ENCODE measurements around the gene CSAD.
"Not testable (repeated sequence)": the region's sequence is repeated elsewhere in the genome, so short reads cannot be mapped to it uniquely, and the experiment has no call there.

CSAD gene

DNA sequence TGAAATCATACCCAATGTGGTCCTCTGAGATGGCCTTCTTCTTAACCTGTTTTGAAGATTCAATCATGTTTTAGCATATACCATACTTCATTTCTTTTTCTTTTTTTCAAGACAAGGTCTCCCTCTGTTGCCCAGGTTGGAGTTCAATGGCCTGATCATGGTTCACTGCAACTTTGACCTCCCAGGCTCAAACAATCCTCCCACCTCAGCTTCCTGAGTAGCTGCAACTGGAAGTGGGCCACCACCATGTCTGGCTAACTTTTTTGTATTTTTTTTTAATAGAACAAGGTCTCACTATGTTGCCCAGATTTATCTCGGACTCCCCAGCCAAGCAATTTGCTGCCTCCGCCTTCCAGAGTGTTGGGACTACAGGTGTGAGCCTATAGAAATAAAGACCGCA, 47.0 kb downstream of the CSAD start:
- no peak for DNase-seq

DNA sequence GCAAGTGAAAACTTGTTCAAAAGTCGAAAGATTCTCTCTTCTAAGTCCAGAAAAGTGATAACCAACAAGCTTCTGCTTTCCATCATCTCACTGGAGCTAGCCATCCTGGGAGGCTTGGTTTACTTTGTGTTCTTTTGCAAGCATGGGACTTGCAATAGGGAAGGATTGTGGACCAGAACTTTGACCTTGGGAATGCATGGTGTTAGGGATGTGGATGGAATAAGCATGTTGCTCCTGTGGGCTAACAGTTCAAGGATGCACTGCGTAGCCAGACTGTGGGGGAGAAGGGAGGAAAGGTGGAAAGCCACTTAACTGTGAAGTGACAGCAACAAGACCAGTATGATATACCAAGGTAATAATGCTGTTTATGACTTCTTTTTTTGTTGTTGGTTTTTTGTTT, 48.9 kb downstream of the CSAD start:
- no peak for DNase-seq

- DNase-seq, result no peak
Measured at GRCh38 chr12:53128780-53129569, 51.8 kb downstream of the CSAD start.

DNA sequence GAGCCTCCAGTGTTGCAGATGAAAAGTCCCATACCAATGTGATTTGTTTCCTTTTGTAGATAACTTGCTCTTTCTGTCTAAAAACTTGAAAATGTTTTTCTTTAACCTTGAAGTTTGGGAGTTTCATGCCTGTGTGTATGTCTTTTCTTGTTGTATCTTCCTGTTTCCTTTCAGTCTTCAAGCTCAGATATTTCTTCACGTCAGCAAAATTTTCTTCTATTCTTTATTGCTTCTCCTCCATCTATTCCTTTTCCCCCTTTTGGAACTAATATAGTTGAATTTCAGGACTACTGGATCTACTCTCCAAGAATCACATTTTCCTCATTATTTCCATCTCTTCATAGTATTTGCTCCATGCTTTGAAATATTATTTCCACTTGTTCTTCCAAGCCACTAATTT, 53.6 kb downstream of the CSAD start:
- no peak for DNase-seq

- no peak for DNase-seq
Measured at GRCh38 chr12:53124352-53124723, 56.4 kb downstream of the CSAD start.

- no peak for DNase-seq
Measured at GRCh38 chr12:53123578-53124351, 57.0 kb downstream of the CSAD start.

DNA sequence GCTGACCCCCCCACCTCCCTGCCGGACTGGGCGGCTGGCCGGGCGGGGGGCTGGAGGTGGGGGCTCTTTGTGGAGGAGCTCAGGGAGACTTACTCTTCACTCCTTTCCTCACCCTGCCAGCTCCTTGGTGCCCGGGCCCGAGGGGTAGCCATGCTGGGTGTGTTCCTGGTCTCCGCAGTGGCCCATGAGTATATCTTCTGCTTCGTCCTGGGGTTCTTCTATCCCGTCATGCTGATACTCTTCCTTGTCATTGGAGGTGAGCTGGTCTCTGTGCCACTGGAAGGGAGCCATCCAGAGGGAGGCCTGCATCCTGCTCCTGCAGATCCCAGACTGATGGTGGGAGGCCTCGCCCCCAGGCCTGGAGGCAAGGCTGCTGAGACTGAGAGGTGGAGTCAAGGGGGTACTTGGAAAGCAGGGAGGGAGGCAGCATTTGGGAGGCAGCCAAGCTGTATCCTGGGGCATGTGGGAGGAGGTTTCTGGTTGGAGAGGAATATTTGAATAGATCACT, 57.7 kb downstream of the CSAD start:
- DNase-seq, result no peak

GRCh38 chr12:53120685-53121525, 59.8 kb downstream of the CSAD start:
- DNase-seq, result no peak

- DNase-seq, result no peak
Measured at GRCh38 chr12:53118751-53119300, 61.9 kb downstream of the CSAD start.

GRCh38 chr12:53115891-53116648, 64.7 kb downstream of the CSAD start:
- DNase-seq, result no peak

DNA sequence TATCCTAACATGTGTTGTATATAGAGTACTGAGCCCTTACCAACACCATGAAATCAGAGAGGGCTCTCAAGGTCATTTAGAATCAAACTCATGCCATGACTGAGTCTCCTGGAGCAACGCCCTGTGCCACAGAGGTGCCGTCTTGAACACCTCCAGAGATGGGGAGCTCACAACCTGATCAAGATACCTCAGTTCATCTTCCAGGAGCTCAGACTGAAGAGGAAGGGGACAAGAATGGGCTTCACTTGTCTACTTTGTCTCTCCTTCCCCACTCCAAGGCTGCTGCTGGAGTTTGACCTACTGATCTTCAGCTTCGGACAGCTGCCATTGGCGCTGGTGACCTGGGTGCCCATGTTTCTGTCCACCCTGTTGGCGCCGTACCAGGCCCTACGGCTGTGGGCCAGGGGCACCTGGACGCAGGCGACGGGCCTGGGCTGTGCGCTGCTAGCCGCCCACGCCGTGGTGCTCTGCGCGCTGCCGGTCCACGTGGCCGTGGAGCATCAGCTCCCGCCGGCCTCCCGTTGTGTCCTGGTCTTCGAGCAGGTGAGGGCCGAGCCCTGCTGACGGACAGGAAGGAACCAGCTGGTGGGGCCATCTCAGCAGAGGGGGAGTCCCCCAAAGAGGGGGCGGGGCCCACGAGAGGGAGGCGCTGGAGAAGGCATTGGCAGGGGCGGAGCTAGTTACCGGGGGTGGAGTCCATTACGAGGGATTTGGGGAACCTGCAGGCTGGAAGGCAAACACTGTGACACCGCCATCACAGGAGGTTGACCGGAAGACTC, 65.4 kb downstream of the CSAD start:
- no peak for DNase-seq

DNA sequence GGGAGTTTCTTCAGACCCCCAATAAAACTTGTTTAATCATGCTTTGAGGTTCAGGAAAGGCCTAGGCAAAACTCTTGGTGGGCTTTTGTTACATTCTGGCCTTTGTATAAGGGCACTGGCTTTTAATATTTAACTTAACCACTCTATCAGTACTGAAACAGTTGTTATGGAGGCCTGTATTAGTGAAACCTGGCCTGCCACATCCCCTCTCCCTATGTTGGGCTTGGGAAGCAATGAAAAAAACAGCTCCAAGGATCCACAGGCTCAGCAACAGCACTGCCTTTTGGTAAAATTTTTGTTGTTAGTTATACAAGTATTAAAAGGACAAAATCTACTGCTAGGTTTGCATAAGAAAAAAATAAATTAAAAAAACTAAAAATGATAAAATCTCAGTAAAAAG, 66.8 kb downstream of the CSAD start:
- DNase-seq, result no peak

- DNase-seq, result no peak
Measured at GRCh38 chr12:53113136-53113705, 67.5 kb downstream of the CSAD start.

DNA sequence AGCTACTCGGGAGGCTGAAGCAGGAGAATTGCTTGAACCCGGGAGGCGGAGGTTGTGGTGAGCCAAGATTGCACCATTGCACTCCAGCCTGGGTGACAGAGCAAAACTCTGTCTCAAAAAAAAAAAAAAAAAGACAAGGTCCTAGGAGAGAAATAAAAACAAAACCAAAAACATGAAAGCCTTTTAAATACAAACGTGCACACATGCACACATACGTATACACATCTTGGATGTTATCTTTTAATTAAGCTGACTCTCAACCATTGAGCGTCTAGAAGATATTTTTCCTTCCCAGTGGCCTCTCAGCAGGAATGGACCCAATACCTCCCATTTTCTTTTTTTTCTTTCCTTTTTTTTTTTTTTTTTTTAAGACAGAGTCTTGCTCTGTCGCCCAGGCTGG, 68.3 kb downstream of the CSAD start:
- not testable (repeated sequence) for DNase-seq
